ENCODE data around the gene CFAP410.

Gene CFAP410

DNA sequence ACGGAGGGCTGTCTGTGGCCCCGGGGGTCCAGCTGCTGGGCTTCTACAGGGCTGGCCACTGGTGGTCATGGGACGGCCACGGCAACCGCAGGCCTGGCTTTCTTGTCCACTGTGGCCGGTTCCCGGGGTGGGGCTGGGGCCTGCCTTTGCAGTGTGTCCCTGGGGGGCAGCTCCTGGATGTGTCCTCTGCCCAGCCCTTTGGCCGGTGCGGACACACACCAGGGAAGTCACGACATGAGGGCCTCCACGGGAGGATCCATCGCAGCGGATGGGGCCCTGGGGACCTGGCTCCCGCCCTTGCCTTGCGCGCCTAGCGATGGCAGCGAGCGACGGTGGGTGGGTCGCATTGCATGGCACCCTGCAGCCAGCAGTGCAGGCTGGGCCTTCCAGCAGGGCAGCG, 21.3 kb downstream of the CFAP410 start:
- no peak for TF ChIP-seq POLR2A (IDR thresholded peaks at IDR 0.05; ENCODE audit: low read depth, low read length)
- TF ChIP-seq TAF1 (IDR thresholded peaks at IDR 0.05; ENCODE audit: borderline replicate concordance, low read depth, low read length), result no peak

GRCh38 chr21:44317241-44317782, 21.9 kb downstream of the CFAP410 start:
- TF ChIP-seq TAF1 (IDR thresholded peaks at IDR 0.05; ENCODE audit: borderline replicate concordance, low read depth, low read length) (no peak), POLR2AphosphoS5 (IDR thresholded peaks at IDR 0.05; ENCODE audit: low read depth, low read length) (no peak), POLR2A (IDR thresholded peaks at IDR 0.05; ENCODE audit: low read depth, low read length) (no peak)
- FAIRE-seq (no peak), DNase-seq (ENCODE audit: insufficient read length) (no peak)

More for the DNA sequence above, 21.3 kb downstream of the CFAP410 start:
- FAIRE-seq, result no peak
- no peak for DNase-seq (ENCODE audit: insufficient read length)

GRCh38 chr21:44316277-44316900, 22.8 kb downstream of the CFAP410 start:
- FAIRE-seq (no peak), DNase-seq (ENCODE audit: insufficient read length) (no peak)
- TF ChIP-seq TAF1 (IDR thresholded peaks at IDR 0.05; ENCODE audit: borderline replicate concordance, low read depth, low read length), result no peak
- no peak for TF ChIP-seq POLR2A (IDR thresholded peaks at IDR 0.05; ENCODE audit: low read depth, low read length)
- peak; percentile 47; the same call in 1 of the 2 replicates for TF ChIP-seq POLR2AphosphoS5 (IDR thresholded peaks at IDR 0.05; ENCODE audit: low read depth, low read length)

DNA sequence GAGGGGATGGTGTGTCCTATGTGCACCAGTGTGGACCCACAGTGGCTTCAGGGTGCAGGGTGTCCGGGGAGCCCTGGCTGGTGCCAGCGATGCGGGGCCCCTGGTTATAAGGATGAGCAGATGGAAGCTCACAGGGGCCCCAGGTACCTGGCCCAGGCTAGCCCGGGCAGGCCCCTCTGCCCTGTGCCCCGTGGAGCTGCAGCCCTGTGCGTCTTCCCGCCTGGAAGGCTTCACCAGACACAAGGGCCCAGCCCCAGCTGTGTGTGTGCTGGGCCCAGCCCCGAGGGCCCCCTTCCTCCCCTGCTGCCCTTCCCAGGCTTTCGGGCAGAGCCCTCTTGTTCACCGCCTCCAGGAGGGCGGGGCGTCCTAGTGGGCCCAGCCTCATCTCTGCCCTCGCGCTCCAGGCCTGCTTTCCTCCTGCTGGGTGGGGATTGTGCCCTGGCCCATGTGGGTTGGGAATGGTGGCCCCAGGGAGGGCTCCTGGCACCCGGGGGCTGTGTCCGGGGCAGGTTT, 23.4 kb downstream of the CFAP410 start:
- FAIRE-seq (no peak), DNase-seq (ENCODE audit: insufficient read length) (no peak)
- TF ChIP-seq POLR2AphosphoS5 (IDR thresholded peaks at IDR 0.05; ENCODE audit: low read depth, low read length) (no peak), POLR2A (IDR thresholded peaks at IDR 0.05; ENCODE audit: low read depth, low read length) (no peak), TAF1 (IDR thresholded peaks at IDR 0.05; ENCODE audit: borderline replicate concordance, low read depth, low read length) (no peak)

GRCh38 chr21:44314561-44314960, 24.6 kb downstream of the CFAP410 start:
- DNase-seq (ENCODE audit: insufficient read length), result no peak
- TF ChIP-seq POLR2A (IDR thresholded peaks at IDR 0.05; ENCODE audit: low read depth, low read length), result no peak
- no peak for TF ChIP-seq TAF1 (IDR thresholded peaks at IDR 0.05; ENCODE audit: borderline replicate concordance, low read depth, low read length)
- TF ChIP-seq POLR2AphosphoS5 (IDR thresholded peaks at IDR 0.05; ENCODE audit: low read depth, low read length), result no peak
- FAIRE-seq, result no peak

DNA sequence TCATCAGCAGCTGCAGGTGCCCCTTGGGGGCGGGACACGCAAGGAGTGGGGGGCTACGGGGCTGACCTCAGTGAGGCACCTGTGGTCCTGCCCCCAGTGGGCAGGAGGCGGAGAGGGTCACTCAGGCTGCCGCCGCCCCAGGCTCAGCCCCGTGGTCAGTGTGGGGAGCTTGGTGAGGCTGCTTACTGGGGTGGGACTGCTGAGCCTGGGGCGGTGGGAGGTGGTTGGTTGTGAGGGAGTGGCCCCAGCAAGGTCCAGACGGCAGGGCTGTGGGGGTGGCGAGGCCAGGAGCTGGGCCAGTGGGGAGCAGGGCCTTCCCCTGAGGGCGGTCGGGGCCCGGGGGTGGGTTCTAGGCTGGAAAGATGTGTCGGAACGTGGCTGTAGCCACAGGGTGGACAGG, 25.1 kb downstream of the CFAP410 start:
- FAIRE-seq (no peak), DNase-seq (ENCODE audit: insufficient read length) (no peak)
- TF ChIP-seq POLR2A (IDR thresholded peaks at IDR 0.05; ENCODE audit: low read depth, low read length) (no peak), POLR2AphosphoS5 (IDR thresholded peaks at IDR 0.05; ENCODE audit: low read depth, low read length) (no peak), TAF1 (IDR thresholded peaks at IDR 0.05; ENCODE audit: borderline replicate concordance, low read depth, low read length) (no peak)

DNA sequence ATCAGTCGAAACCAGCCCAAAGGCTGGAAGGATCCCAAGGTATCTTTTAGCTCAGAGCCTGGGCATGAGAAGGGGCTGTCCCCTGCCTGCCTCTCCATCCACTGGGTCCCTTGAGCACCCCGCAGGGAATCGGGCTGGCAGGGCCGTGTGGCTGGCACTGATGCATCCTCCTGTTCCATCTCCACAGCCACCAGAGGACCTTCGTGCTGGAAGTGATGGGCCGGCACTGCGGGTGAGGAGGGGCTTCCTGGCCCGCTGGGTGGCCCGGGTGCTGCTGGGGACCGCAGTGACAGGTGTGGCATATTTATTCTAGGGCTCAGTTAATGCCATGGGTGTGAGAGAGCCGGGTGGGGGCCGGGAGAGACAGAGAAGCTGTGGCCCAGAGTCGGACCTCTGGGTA, 25.7 kb downstream of the CFAP410 start:
- TF ChIP-seq POLR2A (IDR thresholded peaks at IDR 0.05; ENCODE audit: low read depth, low read length), result no peak
- no peak for TF ChIP-seq POLR2AphosphoS5 (IDR thresholded peaks at IDR 0.05; ENCODE audit: low read depth, low read length)
- TF ChIP-seq TAF1 (IDR thresholded peaks at IDR 0.05; ENCODE audit: borderline replicate concordance, low read depth, low read length), result no peak
- FAIRE-seq (no peak), DNase-seq (ENCODE audit: insufficient read length) (no peak)

DNA sequence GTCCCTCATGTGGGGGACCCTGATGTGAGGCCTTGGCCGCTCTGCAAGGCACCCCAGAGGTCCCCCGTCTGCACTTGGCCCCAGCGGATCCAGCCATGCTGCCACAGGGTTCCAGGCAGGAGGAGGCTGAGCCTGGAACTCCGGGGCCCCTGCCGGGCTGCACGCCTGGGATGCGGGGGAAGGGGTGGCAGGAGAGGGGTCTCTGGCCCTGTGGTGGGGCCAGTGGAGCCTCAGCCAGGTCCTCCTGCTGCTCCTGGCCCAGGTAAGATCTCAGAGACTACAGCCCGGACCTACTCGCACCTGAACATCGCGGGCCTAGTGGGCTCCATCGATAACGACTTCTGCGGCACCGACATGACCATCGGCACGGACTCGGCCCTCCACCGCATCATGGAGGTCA, 26.5 kb downstream of the CFAP410 start:
- FAIRE-seq (no peak), DNase-seq (ENCODE audit: insufficient read length) (no peak)
- TF ChIP-seq TAF1 (IDR thresholded peaks at IDR 0.05; ENCODE audit: borderline replicate concordance, low read depth, low read length) (no peak), POLR2AphosphoS5 (IDR thresholded peaks at IDR 0.05; ENCODE audit: low read depth, low read length) (no peak), POLR2A (IDR thresholded peaks at IDR 0.05; ENCODE audit: low read depth, low read length) (no peak)

DNA sequence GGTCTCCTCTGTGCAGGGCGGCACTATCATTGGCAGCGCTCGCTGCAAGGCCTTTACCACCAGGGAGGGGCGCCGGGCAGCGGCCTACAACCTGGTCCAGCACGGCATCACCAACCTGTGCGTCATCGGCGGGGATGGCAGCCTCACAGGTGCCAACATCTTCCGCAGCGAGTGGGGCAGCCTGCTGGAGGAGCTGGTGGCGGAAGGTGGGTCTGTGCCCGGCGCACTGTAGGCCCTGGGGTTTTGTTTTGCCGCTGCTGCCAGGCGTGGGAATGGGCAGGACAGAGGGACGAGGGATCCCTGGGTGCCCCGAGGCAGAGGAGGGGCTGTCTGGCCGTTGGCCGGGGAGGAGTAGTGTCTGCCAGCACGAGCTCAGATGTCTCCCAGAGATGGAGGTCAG, 27.1 kb downstream of the CFAP410 start:
- FAIRE-seq (no peak), DNase-seq (ENCODE audit: insufficient read length) (no peak)
- no peak for TF ChIP-seq POLR2AphosphoS5 (IDR thresholded peaks at IDR 0.05; ENCODE audit: low read depth, low read length)
- TF ChIP-seq POLR2A (IDR thresholded peaks at IDR 0.05; ENCODE audit: low read depth, low read length), result no peak
- TF ChIP-seq TAF1 (IDR thresholded peaks at IDR 0.05; ENCODE audit: borderline replicate concordance, low read depth, low read length), result no peak

DNA sequence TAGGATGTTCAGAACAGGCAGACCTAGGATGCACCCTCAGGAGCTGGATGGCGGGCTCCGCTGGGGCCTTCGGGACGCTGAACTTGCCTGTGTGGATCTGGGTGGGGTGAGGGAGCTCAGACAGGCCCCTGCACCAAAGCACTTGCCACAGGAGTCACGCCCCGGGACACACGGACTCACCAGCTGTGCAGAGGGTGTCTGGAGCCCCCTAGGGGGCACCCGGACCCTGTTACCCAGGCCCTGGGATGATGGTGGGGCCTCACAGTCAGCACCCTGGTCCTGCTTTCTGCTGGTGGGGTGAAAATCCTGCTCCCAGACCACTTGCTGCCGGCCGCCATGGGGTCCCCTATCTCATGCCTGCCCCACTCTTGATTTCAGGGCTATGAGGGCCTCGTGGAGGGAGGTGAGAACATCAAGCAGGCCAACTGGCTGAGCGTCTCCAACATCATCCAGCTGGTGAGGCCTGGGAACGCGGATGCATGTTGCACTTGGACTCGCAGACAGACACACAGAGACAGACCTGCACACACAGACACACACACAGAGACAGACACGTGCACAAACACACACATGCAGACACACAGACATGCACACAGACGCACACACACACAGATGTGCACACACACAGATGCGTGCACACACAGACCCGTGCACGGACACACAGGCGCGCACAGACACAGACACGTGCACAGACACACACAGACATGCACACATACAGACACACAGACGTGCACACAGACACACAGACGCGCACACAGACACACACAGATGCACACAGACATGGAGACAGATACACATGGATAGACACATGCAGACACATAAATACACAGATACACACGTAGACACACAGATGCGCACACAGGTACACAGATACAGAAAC, 28.3 kb downstream of the CFAP410 start:
- DNase-seq (ENCODE audit: insufficient read length) (no peak), FAIRE-seq (no peak)
- TF ChIP-seq POLR2AphosphoS5 (IDR thresholded peaks at IDR 0.05; ENCODE audit: low read depth, low read length), result no peak
- no peak for TF ChIP-seq POLR2A (IDR thresholded peaks at IDR 0.05; ENCODE audit: low read depth, low read length)
- TF ChIP-seq TAF1 (IDR thresholded peaks at IDR 0.05; ENCODE audit: borderline replicate concordance, low read depth, low read length), result no peak

- TF ChIP-seq TAF1 (IDR thresholded peaks at IDR 0.05; ENCODE audit: borderline replicate concordance, low read depth, low read length), result no peak
- TF ChIP-seq POLR2AphosphoS5 (IDR thresholded peaks at IDR 0.05; ENCODE audit: low read depth, low read length), result no peak
- TF ChIP-seq POLR2A (IDR thresholded peaks at IDR 0.05; ENCODE audit: low read depth, low read length), result no peak
- no peak for DNase-seq (ENCODE audit: insufficient read length)
- FAIRE-seq, result no peak
Observed at GRCh38 chr21:44306936-44307704, 32.1 kb downstream of the CFAP410 start.
